Neutrophil (primary cell): ENCODE measurements around the gene HTR3D.
"Not testable (repeated sequence)": the region's sequence is repeated elsewhere in the genome, so short reads cannot be mapped to it uniquely, and the experiment has no call there.

ENCODE experiments used
- H3K27ac ChIP-seq: fragments of 200-600 bp; sonication (generic); 2 replicates; pipeline ENCODE4 v1.5.1; 2016; ENCODE audit warnings: mild to moderate bottlenecking, moderate library complexity
- H3K27me3 ChIP-seq: fragments of 200-600 bp; sonication (generic); 2 replicates; pipeline ENCODE4 v1.6.0; 2016; ENCODE audit warnings: mild to moderate bottlenecking
- H3K36me3 ChIP-seq: fragments of 200-600 bp; sonication (generic); 2 replicates; pipeline ENCODE4 v1.5.1; 2017
- H3K4me1 ChIP-seq, 2 experiments: fragments of 200-600 bp in 1 of 2; sonication (generic) in 1 of 2; 1 replicate in 1 of 2; 2 replicates in 1 of 2; pipeline versions ENCODE4 v1.5.1 to v1.6.1; 2013 to 2016; ENCODE audit warnings: low read depth in 1 of 2, low read length in 1 of 2, mild to moderate bottlenecking in 1 of 2, moderate library complexity in 1 of 2; ENCODE audit not compliant: control insufficient read depth in 1 of 2, insufficient read depth in 1 of 2
- H3K4me3 ChIP-seq, 2 experiments: fragments of 200-600 bp in 1 of 2; sonication (generic) in 1 of 2; 1 replicate in 1 of 2; 2 replicates in 1 of 2; pipeline ENCODE4 v1.5.1; 2013 to 2016; ENCODE audit warnings: low read depth in 1 of 2, low read length in 1 of 2, mild to moderate bottlenecking in 1 of 2, moderate library complexity in 1 of 2
- H3K9me3 ChIP-seq: fragments of 200-600 bp; sonication (generic); 2 replicates; pipeline ENCODE4 v1.5.1; 2016
- CTCF ChIP-seq: fragments of 200-600 bp; sonication (generic); IDR thresholded peaks from 2 replicates; pipeline ENCODE4 v1.5.1; 2016; ENCODE audit warnings: antibody characterized with exemption

HTR3D gene

GRCh38 chr3:184030536-184030935 lies 1.0 kb upstream of the HTR3D start:
- no peaks in the 10 kb centered on the region for H3K36me3 ChIP-seq
- peak overlapping the region; percentile 74 for H3K27ac ChIP-seq
- H3K27me3 ChIP-seq, result no peaks in the 10 kb centered on the region
- H3K4me3 ChIP-seq, result no peak overlapping the region
- H3K4me1 ChIP-seq, result peaks cover 11 to 15% of the 10 kb centered on the region in 2 experiments
- TF ChIP-seq CTCF, result no peak
- no peaks in the 10 kb centered on the region for H3K9me3 ChIP-seq

GRCh38 chr3:184037816-184038215 lies 6.3 kb downstream of the HTR3D start:
- Histone ChIP-seq H3K27ac (no peak overlapping the region), H3K27me3 (no peaks in the 10 kb centered on the region)
- TF ChIP-seq CTCF, result no peak

GRCh38 chr3:184038307-184038706 lies 6.8 kb downstream of the HTR3D start:
- not testable (repeated sequence) for H3K9me3 ChIP-seq, H3K4me1 ChIP-seq, H3K36me3 ChIP-seq, H3K4me3 ChIP-seq, H3K27me3 ChIP-seq, H3K27ac ChIP-seq

More at GRCh38 chr3:184037816-184038215, 6.3 kb downstream of the HTR3D start:
- H3K4me1 ChIP-seq, result no peaks in the 10 kb centered on the region
- no peaks in the 10 kb centered on the region for H3K9me3 ChIP-seq
- H3K36me3 ChIP-seq, result no peaks in the 10 kb centered on the region
- no peak overlapping the region for H3K4me3 ChIP-seq

- H3K9me3 ChIP-seq, result no peaks in the 10 kb centered on the region
- H3K27ac ChIP-seq, result no peak overlapping the region
- H3K4me3 ChIP-seq, result no peak overlapping the region
- no peaks in the 10 kb centered on the region for H3K36me3 ChIP-seq
- no peaks in the 10 kb centered on the region for H3K27me3 ChIP-seq
- H3K4me1 ChIP-seq, result no peaks in the 10 kb centered on the region
- no peak for TF ChIP-seq CTCF
Measured at GRCh38 chr3:184039414-184039813, 7.9 kb downstream of the HTR3D start.

- no peak for TF ChIP-seq CTCF
- Histone ChIP-seq H3K9me3 (no peaks in the 10 kb centered on the region), H3K27ac (no peak overlapping the region), H3K27me3 (no peaks in the 10 kb centered on the region), H3K4me1 (no peaks in the 10 kb centered on the region), H3K36me3 (no peaks in the 10 kb centered on the region), H3K4me3 (no peak overlapping the region)
Measured at GRCh38 chr3:184040010-184040409, 8.5 kb downstream of the HTR3D start.

- no peaks in the 10 kb centered on the region for H3K36me3 ChIP-seq
- no peaks in the 10 kb centered on the region for H3K9me3 ChIP-seq
- no peak for TF ChIP-seq CTCF
- no peak overlapping the region for H3K4me3 ChIP-seq
- no peaks in the 10 kb centered on the region for H3K27me3 ChIP-seq
- H3K4me1 ChIP-seq, result no peaks in the 10 kb centered on the region
- no peak overlapping the region for H3K27ac ChIP-seq
Measured at GRCh38 chr3:184042617-184043016, 11.1 kb downstream of the HTR3D start.
